HG03565 (cell line): ENCODE results near the gene KRT39.
"Not testable (repeated sequence)": the region's sequence is repeated elsewhere in the genome, so short reads cannot be mapped to it uniquely, and the experiment has no call there.

ENCODE experiments used
- ATAC-seq: cut with Tn5 transposase; IDR thresholded peaks from one replicate; pipeline ENCODE4 v1.9.1; 2021; ENCODE audit warnings: mild to moderate bottlenecking, moderate library complexity; ENCODE audit not compliant: unreplicated experiment

The KRT39 gene

DNA sequence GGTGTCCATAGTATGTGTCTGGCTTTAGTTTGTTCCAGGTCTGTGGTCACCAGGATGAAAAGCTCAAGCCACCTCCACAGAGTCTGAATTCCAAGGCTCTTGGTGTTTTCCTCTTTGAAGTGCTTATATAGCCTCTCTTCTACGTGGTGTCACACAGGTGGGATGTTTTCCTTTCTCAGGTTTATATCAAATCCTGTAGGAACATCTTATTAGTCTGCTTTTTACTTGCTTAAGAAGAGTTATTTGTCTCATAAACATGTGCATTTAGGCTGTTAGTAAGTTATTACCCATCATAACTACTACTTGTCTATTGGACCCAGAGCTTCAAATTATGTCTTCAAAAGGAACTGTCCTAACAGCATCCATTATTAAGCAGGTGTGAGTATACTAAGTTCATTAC lies at the start of gene KRT39:
Gene KRT39 (minus strand): TSS at position 101 of the 400 bp plus-strand sequence. CDS start 92 bp downstream, at position 9.
- no peak for ATAC-seq

DNA sequence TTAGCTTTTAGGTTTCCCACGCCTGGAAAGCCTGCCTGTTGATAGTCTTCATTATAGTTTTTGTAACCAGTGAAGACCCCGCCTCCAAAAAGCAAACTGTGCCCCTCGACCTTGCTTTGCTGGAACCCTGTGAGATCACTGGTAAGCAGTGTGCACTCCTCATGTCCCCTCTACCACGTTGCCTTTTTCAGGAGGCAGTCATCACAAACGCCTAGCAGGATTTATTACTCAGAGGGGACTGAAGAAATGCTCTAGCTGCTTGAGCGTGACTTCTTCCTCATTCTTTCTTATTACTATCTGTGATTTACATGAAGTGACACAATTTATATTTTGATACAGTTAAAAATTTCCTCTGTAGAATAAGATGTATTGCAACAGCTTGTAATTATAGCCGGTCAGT lies 48.7 kb upstream of the KRT39 start:
- ATAC-seq = no peak

DNA sequence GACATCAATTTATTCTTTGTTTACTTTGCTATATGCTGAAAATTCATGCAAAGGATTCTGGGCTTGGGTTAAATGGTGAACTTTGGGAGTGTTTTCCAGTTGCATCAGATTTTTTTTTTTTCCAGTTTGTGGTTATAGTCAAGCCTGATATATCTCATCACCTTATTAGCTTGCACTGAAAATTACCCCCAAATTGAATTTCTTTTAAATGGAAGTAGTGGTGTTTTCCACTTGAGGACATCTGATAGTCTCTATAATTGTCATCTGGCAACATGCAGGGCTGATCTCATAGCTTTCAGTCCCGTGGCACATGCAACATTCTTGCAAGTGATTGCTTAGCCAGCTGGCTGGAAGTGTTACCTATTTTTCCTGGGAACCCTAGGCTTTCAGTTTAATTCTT lies 46.9 kb upstream of the KRT39 start:
- ATAC-seq = no peak

DNA sequence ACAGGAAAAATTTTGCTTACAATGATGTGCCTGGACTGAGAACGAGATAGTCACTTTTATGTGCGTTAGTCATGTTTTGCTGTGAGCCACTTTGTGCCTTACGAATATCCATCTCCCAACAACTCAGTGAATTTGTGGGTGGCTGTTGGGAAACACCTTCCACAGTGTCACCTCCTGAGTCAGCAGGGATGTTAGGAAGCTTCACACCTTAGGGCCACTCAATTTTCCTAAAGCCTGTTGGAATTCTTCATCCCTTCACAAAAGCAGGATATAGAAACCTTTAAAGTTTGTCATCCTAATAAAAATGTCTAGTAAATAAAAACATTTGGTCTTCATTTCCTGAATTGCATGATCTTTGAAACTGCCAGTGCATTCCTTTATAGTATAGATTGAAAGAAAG lies 46.4 kb upstream of the KRT39 start:
- no peak for ATAC-seq

DNA sequence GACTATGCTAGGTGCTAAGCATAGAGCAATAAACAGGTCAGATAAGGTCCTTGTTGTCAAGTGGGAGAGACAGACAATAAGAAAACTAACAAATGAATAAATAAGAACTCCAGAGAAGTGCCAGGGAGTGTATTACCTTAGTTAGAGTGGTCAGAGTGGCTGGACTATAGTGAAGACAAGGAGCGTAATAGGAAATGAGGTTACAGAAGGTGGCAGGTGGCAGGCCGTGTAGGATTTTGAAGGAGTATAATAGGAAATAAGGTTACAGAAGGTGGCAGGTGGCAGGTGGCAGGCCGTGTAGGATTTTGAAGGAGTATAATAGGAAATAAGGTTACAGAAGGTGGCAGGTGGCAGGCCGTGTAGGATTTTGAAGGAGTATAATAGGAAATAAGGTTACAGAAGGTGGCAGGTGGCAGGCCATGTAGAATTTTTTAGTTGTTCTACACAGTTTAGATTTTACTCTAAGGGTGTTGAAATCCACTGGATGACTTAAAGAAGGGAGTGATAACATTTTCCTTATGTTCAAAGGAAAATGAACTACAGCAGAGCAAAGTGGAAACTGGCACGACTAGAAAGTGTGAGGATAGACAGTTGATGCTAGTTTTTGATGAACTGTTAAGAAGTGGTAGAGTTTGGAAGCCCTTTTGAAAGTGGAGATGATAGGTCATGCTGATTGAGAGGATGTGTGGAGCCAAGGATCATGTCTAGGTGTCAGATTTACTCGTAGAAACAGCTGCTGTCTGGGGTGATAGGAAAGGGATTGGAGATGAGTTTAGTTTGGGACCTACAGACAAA lies 45.8 kb upstream of the KRT39 start:
- no peak for ATAC-seq

DNA sequence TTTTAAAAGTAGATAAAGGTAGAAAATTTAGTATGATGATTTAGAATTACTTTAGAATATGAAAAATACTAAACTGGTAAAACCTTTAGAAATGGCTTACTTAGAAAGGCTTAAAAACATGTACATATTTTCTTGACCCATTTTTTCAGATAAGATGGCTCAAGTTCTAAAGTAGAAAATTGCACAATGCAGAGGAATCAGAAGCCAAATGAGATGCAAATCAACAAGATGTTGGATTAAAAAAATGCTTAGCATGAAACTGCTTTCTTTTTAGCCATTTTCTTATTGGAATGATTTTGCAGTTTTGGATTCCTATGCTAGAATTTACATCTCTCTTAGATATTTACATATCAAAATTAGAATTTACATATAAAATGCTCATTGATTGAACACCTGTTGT lies 43.7 kb upstream of the KRT39 start:
- ATAC-seq = no peak

DNA sequence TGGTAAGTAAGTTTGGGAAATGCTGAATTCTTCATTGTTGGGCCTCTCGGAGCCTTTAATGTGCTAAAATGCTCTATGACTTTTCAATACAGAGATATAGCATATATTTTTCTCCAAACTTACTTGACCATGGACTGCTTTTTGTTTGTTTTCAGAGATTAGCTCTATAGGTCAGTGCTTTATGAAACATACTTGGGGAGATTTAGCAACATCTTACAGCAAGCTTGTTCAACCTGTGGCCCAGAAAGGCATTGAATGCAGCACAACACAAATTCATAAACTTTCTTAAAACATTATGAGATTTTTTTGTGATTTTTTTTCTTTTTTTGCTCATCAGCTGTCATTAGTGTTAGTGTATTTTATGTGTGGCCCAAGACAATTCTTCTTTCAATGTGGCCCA lies 43.2 kb upstream of the KRT39 start:
- no peak for ATAC-seq

DNA sequence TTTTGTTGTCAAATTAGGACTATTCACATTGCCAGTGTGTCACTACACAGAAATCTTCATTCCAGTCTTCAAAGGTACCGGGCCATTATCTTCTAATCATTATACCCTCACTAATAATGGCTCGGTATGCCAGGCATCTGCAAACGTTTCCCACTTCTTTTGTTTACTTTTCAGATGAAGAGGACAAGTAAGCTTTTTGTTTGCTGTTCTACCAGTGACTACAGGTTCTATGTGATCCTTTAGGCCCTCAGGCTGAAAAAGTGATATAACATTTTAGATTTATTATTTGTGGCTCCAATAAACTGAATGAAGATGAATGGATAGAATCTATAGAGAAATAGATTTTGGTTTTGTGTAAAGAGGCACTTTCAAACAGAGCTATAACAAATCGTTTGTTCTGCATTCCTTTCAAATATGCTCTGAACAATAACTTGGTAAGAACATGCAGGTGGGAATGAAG lies 42.6 kb upstream of the KRT39 start:
- ATAC-seq = no peak

DNA sequence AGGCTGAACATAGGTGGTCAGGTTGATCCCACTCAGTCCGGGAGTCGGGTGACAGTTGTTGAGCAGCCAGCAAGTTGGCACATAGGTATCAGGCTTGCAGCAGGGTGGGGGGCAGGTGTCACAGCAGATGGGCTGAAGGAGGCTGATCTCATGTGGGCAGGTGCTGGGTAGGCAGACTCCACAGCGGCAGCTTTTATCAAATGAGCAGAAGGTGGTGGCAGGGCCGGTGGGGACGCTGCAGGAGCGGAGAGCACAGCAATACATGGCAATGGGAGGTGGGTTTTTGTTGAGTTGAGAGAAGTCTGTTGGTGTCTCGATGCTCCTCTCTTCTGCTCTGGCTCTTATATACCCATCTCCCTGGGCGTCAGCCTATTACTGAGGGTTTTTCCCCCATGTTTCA lies 42.1 kb upstream of the KRT39 start, which contains the start of gene KRTAP3-1:
Gene KRTAP3-1 (minus strand): TSS at position 318 of the 400 bp plus-strand sequence. CDS start 54 bp downstream, at position 264.
- no peak for ATAC-seq

DNA sequence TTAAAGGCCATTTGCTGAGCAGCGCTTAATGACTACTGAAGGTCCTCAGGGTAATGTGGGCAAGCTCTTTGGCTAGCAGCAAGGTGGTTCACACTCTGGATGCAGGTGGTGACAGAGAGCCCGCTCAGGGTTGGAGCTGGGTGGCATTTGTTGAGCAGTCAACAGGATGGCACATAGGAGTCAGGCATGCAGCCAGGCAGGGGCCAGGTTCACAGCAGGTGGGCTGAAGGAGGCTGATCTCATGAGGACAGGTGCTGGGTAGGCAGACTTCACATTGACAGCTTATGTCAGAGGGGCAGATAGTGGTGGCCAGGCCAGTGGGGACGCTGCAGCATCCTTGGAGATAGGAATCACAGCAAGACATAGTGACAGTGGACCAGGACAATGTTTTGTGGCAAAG lies 37.6 kb upstream of the KRT39 start:
- no peak for ATAC-seq

DNA sequence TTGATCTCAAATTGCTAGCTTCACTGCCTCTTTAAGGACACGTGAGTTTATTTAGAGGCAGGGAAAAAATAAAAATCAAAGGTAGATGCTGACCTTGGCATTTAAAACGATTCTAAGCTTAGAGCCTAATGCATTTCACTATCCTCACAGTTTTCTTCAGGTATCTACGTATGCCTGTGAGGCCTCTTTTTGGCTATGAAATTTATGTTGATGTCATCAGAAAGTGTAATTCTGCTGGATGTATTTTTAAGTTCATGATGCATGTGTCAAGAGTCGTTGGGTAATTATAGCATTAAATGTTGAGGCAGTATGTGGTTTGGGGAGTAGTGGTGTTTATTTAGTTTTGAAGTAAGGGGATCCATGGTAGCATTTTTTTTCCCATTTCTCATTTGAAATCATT lies 37.2 kb upstream of the KRT39 start:
- no peak for ATAC-seq

DNA sequence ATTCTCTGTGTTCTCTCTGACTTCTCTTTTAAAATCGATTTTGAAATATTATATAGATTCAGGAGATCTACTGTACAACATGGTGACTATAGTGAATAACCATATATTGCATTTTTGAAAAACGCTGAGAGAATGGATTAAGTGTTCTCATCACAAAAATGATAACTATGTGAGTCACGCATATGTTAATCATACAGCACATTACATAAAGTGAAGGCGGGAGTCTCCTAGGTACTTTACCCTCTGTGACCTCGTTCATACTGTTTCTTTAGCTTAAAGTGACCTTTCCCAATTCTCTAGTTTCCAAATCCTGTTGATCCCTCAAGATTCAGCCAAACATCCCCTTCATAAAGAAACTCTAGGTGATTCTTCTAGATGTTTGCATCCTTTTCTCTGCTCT lies 36.1 kb upstream of the KRT39 start:
- ATAC-seq = no peak

DNA sequence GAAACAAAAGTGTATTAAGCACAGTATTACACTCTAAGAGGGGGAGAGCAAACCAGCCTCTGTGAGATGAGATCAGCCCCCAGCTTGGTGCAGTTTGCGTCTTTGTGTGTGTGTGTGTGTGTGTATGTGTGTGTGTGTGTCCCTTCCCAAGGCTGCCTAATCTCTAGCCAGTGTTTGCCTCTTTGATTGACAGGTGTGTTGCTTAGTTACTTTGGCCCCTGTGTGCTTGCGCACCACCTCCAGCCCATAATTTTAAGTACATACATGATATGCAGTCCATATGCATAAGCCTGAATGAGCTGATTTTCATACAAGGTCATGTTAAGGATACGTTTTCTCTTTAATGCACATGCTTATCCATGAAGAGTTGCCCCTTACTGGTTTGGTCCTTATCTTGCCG lies 35.0 kb upstream of the KRT39 start:
- ATAC-seq = no peak

DNA sequence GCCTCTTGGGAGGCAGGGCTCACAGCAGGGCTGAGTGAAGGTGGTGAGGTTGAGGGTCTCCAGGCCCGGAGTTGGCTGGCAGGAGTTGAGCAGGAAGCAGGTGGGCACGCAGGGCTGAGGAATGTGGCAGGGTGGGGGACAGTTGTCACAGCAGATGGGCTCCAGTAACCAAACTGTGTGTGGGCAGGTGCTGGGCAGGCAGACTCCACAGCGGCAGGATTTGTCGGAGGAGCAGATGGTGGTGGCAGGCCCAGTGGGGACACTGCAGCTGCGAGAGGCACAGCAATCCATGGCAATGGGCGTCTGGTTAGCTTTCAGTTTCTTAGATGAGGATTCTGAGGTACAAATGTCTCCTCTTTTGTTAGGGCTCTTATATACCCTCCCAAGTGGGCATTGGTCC lies 32.8 kb upstream of the KRT39 start, which contains the start of gene KRTAP3-2:
Gene KRTAP3-2 (minus strand): TSS at position 344 of the 400 bp plus-strand sequence. CDS start 53 bp downstream, at position 291.
- not testable (repeated sequence) for ATAC-seq

DNA sequence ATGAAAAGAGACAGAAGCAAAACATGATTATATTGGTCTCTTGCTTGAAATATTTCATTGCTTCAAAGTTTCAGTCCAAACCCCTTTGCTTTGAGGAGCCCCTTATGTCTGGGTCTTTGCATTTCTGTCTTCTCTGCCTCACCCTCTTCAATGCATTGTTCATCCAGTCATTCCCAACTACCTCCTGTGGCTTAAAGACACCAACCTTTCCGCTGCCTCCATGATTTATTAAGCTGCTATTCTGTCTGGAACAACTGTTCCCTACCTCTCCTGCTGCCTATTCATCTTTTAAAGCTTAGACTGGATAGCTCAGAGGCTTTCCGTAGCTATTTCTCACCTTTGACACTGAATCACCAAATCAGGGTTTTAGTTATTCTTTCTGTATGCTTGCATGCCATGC lies 30.6 kb upstream of the KRT39 start:
- ATAC-seq = no peak

DNA sequence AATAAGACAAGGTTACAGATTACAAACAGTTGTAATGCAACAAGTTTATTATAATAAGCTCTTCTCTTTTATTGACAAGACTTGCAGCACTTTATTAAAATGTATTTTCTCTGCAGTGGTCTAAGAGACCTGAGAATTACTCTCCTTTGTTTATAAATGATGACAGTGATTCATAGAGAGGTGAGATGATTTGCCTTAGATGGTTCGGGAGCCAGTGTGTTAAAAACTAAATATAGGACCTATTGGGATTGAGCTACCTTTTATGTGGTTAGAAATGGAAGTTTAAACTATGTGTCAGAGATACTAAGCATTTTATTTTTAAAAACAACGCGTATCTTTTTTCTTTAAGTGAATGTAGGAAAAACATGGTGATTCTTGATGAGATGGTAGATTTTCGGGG lies 30.1 kb upstream of the KRT39 start:
- no peak for ATAC-seq

DNA sequence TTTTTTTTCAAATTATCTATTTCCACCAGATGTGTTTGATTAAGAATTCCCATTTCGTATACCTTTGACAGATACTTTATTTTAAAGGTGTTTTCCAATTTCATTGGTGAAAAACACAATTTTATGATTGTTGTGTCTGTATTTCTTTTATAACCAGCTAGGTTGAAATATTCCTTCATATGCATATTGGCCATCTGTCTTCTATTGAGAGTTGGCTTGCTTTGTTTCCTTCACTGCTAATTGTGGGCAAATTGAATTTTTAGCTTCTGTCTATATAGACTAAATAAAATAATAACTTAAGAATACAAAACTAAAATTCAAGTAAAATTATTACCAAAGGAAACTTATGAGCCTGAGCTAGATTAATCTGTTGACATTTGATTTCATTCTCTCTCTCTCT lies 28.4 kb upstream of the KRT39 start:
- no peak for ATAC-seq

DNA sequence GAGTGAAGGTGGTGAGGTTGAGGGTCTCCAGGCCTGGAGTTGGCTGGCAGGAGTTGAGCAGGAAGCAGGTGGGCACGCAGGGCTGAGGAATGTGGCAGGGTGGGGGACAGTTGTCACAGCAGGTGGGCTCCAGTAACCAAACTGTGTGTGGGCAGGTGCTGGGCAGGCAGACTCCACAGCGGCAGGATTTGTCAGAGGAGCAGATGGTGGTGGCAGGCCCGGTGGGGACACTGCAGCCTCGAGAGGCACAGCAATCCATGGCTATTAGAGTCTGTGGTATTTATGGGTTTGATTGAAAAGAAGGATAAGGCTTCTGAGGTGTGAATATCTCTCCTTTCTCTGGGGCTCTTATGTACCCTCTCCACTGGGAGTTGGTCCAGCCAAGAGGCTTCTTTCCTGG lies 27.1 kb upstream of the KRT39 start, which contains the start of gene KRTAP3-3:
Gene KRTAP3-3 (minus strand): TSS at position 326 of the 400 bp plus-strand sequence. CDS start 67 bp downstream, at position 259.
- no peak for ATAC-seq

DNA sequence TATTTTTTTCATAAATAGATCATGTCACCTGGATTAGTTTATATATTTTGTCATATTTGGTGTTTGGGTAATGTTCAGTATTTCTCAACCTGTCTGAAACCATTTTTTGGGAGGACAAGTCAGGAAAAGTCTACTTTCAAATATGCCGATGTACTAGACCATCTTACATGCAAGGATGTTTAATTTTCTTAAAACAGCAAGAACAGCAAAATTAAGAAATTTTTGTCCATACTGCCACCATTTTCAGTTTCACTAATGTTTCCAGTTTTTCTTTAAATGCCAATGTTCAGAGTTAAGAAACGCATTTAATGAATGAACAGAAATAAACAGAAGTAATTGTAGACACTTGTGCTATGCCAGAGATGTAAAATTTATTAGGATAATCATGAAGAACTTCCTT lies 26.3 kb upstream of the KRT39 start:
- no peak for ATAC-seq

DNA sequence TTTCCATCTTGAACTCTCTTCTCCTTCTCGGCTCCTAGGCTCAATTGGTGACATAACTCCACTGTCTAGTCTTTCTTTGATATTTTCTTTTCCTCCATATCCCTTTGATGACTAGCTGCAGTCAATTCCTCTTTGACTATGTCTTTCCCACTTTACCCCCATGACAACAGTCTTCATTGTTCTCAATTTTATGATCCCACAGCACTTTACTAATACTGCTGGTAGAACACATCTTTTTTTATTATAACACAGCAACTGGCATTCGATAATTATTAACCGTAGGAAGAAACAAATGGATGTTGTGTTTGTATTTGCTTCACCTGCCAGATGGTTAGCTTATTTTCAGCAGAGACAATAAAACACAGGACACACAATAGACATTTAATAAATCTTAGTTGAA lies 25.9 kb upstream of the KRT39 start:
- ATAC-seq = no peak

DNA sequence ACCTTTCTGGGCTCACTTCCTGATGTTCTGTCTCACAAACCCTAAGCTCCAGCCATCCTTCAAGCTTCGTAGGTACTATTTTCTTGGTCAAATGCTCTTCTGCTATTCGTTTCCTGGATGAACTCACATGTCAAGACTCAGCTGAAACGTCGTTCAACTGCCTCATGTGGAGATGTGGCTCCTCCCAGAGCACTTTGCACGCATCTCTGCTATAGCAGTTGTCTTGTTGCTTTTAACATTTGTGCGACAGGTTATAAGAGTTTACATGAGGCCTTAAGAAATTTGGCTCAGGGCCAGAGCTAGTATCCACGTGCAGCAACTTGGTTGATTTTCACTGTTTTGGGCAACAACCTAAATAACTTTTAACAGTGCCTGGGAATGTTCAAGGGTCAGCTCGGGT lies 20.2 kb upstream of the KRT39 start:
- no peak for ATAC-seq

DNA sequence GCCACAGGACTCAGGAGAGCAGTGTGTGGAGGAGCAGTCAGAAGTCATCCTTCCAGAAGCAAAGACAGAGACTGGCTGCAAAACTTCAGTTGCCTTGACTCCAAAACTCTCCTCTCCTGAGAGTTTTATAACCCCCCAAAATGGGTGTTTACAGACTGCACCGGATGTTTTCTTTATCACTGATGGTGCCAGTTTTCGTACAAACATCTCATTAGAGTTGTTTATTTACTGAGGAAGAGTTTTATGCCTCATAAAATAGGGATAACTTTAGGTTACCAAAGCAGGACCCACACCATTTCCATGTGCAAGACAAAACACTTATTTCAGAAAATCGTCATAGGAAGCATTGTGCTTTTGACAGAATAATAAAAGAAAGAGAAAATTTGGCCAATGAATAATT lies 17.5 kb upstream of the KRT39 start, which contains the start of gene KRT40:
Gene KRT40 (minus strand): TSS at position 101 of the 400 bp plus-strand sequence. CDS start 53 bp downstream, at position 48.
- no peak for ATAC-seq
